ENCODE data around the gene GPATCH8. TPM values are rescaled to one million over a fixed set of nuclear protein-coding genes. Genes with fewer than 3 reads are reported as not detected.

Gene GPATCH8
- total RNA-seq, 2 donors from 2014 or later = 28.5 to 36.4 TPM

DNA sequence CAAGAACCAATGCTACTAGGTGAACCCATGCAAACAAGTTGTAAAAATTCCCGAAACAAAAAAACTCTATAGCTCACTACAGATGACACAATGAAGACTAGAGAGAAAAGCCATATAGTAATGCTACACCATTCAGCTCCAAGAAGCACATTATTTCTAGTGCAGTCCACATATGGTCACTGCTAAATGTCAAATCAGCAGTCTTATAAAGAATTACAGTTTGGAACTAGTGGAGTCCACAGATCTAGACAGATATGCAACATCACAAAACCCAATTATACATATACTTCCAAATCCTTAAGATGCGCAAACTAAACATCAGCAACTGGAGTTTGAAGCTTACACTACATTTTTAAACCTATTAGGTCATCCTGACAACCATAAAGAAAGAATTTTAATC is 33.5 kb downstream of the GPATCH8 start:
- no peak for DNase-seq (ENCODE audit: low spot score)
- intact Hi-C loops (cut with DNase I) = loop anchor here in 1 of 2 donors (5.0 kb wide), 1 partner anchor 857 kb away; no protein-coding TSS in a partner anchor

DNA sequence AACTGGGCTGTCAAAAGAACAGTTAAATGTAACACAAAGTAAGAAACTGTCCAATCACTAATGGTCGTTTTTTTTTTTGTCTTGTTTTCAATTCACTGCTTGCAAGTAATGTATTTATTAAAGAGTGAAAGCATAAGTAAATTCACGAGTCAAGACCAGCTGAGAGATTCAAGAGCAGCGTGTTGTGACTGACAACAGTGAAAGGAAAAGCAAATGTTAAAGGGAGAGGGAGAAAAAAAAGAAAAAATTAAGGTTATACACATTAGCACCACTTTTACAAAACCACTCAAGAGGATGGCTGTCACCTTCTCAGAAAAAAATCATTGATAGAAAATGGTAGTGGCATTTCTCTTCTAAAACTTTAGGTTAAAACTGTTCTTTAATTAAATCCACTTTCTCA is 36.1 kb downstream of the GPATCH8 start:
- DNase-seq (ENCODE audit: low spot score) = no peak
- intact Hi-C loops (cut with DNase I) = loop anchor here in 1 of 2 donors (5.0 kb wide), 1 partner anchor 855 kb away; no protein-coding TSS in a partner anchor

- DNase-seq (ENCODE audit: low spot score) = no peak
- intact Hi-C loops (cut with DNase I) = loop anchor here in 1 of 2 donors (5.0 kb wide), 1 partner anchor 854 kb away; no protein-coding TSS in a partner anchor
Measured at GRCh38 chr17:44466339-44466738, 36.9 kb downstream of the GPATCH8 start.

- intact Hi-C loops (cut with DNase I) = loop anchor here in 1 of 2 donors (5.0 kb wide), 1 partner anchor 854 kb away; no protein-coding TSS in a partner anchor
- no peak for DNase-seq (ENCODE audit: low spot score)
Measured at GRCh38 chr17:44465897-44466296, 37.3 kb downstream of the GPATCH8 start.

GRCh38 chr17:44465276-44465675 is 37.9 kb downstream of the GPATCH8 start:
- DNase-seq (ENCODE audit: low spot score) = no peak
- intact Hi-C loops (cut with DNase I) = loop anchor here in 1 of 2 donors (5.0 kb wide), 1 partner anchor 853 kb away; no protein-coding TSS in a partner anchor

GRCh38 chr17:44464037-44464436 is 39.2 kb downstream of the GPATCH8 start:
- DNase-seq (ENCODE audit: low spot score) = no peak
- intact Hi-C loops (cut with DNase I) = no loop called here

DNA sequence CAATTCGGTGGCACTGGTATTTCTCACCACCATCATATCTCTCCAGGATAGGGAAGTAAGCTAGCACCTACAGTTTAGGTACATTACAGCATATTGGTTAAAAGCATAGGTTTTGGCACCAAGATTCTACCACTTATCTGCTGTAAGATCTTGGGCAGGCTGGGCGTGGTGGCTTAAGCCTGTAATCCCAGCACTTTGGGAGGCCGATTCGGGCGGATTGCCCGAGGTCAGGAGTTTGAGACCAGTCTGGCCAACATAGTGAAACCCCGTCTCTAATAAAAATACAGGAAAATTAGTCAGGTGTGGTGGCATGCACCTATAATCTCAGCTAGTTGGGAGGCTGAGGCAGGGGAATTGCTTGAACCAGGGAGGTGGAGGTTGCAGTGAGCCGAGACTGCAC is 51.4 kb downstream of the GPATCH8 start:
- intact Hi-C loops (cut with DNase I) = loop anchor here in 1 of 2 donors (5.0 kb wide), 1 partner anchor 870 kb away; no protein-coding TSS in a partner anchor
- no peak for DNase-seq (ENCODE audit: low spot score)

DNA sequence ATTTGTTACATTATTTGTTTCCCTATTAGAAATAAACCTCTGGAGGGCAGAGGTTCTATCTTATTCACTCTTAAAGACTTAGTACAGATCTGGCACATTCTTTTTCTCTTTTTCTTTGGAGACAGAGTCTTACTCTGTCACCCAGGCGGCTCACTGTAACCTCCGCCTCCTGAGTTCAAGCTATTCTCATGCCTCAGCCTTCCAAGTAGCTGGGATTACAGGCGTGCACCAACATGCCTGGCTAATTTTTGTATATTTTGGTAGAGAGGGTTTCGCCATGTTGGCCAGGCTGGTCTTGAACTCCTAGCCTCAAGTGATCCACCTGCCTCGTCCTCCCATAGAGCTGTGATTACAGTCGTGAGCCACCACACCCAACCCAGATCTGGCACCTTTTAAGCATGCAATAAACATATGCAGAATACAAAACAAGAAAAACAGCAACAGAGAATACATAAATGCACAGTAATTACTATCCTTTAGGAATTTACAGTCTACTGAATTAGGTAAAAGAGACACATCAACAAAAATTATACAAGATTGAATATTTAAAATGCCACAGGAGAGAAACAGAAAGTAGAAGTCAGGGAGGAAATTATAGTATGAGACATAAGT is 52.1 kb downstream of the GPATCH8 start:
- intact Hi-C loops (cut with DNase I) = loop anchor here in 1 of 2 donors (5.0 kb wide), 1 partner anchor 871 kb away; no protein-coding TSS in a partner anchor
- DNase-seq (ENCODE audit: low spot score) = no peak

- DNase-seq (ENCODE audit: low spot score) = no peak
- intact Hi-C loops (cut with DNase I) = no loop called here
Measured at GRCh38 chr17:44448412-44448811, 54.8 kb downstream of the GPATCH8 start.

DNA sequence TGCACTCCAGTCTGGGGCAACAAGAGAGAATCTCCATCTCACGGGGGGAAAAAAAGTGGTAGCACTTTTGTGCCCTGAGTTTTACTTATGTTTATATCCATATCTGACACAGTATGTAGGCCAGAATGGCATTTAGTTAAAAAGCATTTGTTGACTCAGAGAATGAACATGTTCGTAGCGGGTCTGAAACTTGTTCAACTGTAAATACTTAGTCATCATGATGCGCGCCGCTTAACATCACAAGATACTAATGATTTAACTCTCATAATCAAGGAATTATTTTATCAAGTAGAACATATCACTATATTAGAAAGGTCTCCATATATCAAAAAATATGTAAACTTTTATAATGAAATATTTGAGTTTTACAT is 58.5 kb downstream of the GPATCH8 start:
- intact Hi-C loops (cut with DNase I) = no loop called here
- DNase-seq (ENCODE audit: low spot score) = no peak

DNA sequence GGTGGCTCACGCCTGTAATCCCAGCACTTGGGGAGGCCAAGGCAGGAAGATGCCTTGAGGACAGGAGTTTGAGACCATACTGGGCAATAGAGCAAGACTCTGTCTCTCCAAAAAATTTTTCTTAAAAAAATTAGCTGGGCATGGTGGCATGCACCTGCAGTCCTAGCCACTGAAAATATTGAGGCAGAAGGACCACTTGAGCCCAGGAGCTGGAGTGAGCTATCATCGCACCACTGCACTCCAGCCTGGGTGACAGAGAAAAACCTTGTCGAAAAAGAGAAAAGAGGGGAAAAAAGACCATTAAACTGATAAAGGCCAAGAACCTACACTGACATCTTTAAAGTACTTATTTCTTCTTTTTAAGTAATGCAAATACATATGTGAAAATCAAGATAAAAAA is 60.4 kb downstream of the GPATCH8 start:
- intact Hi-C loops (cut with DNase I) = no loop called here

GRCh38 chr17:44439168-44439567 is 64.0 kb downstream of the GPATCH8 start:
- DNase-seq (ENCODE audit: low spot score) = no peak
- intact Hi-C loops (cut with DNase I) = no loop called here

More for the DNA sequence above, 60.4 kb downstream of the GPATCH8 start:
- no peak for DNase-seq (ENCODE audit: low spot score)

- intact Hi-C loops (cut with DNase I) = no loop called here
- no peak for DNase-seq (ENCODE audit: low spot score)
Measured at GRCh38 chr17:44438636-44439035, 64.6 kb downstream of the GPATCH8 start.

GRCh38 chr17:44436336-44436735 is 66.9 kb downstream of the GPATCH8 start:
- DNase-seq (ENCODE audit: low spot score) = no peak
- intact Hi-C loops (cut with DNase I) = no loop called here

- intact Hi-C loops (cut with DNase I) = no loop called here
- no peak for DNase-seq (ENCODE audit: low spot score)
Measured at GRCh38 chr17:44432254-44433157, 70.7 kb downstream of the GPATCH8 start.

DNA sequence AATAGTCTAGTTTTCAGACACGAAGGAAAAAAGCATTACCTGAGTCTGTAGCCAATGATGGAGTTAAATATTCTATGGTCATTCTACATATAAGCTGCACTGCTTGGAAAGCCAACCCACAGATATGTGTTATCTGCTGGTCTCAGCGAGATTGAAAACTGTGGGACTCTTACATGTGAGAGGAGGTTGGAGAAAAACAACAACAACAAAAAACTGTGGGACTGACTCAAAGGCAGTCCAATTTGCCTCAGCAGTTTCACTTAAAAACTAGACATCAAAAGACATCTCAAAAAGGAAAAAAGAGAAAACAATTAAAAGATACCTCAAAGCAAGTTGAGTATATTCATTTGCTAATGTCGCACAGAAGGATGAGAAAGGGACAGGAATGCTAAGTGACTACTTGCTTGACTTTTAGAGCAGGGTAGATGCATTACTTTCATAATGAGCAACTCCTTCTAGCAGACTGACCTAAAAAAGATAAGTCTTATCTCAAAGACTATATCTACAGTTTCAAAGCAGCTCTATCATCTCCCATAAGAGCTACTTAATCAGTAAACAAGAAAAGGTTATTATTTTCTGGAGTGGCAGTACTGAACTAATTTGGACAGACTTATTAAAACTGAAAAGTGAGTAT is 78.3 kb downstream of the GPATCH8 start:
- DNase-seq (ENCODE audit: low spot score) = no peak

DNA sequence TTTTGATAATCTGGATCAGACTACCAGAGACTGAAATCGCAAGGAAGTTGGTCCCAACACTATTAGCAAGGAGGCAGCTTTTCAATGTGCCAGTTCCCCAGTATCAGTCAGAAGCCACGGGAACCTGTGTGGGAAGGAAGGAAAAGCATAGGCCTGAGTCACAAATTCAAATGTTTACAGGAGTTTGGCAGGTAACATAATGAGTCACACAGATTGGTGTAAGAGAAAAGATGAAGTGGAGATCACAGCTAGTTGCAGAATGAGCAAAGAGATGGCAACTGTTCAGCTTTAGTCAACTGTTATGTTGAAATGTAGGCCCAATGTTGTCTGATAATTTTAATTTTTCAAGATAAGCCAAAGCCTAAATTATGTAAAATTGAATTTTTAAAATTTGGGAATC is 85.7 kb downstream of the GPATCH8 start:
- DNase-seq (ENCODE audit: low spot score) = no peak
- intact Hi-C loops (cut with DNase I) = no loop called here

More for the DNA sequence above, 78.3 kb downstream of the GPATCH8 start:
- intact Hi-C loops (cut with DNase I) = no loop called here

DNA sequence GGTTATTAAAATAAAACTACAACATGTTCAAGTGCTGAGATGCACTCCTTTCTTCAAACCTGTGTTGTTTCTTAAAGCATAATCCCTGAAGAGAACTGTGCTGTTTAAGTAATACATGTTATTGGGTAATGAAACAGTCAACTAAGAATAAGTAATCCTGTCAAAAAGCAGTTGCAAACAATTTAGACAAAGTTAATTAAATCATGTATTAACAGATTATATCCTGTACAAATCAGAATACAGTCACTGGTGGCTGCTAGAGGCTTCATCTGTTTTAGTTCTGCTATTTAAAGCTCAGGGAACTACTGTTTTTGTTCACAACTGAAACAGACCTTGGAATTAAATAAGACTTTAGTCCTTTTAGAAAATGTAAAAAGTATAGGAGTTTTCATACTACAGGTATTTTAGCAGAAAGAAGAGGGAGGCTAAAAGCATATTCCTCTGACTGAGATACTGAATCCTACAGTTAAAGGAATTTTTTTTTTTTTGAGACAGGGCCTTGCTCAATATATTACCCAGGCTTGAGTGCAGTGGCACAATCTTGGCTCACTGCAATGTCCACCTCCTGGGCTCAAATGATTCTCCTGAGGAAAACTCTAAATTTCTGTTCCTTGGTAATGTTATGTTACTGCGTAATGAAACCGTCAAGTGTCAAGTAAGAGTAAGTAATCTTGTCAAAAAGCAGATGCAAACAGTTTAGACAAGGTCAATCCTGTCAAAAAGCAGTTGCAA is 86.5 kb downstream of the GPATCH8 start:
- no peak for DNase-seq (ENCODE audit: low spot score)
- intact Hi-C loops (cut with DNase I) = no loop called here
